Epithelial cell of esophagus (primary cell): ENCODE results near the gene DOCK4.
A peak's percentile ranks its signal among the peaks of the same experiment; 100 is the strongest.

Source experiments
- DNase-seq: peaks from one replicate; pipeline ENCODE4 v3.0.0; 2010; ENCODE audit warnings: low read depth
- H3K4me3 ChIP-seq: 2 replicates; pipeline ENCODE4 v1.5.1; 2011; ENCODE audit warnings: mild to moderate bottlenecking, low read length, control low read depth
- CTCF ChIP-seq: IDR thresholded peaks from 2 replicates; pipeline ENCODE4 v1.5.1; 2011; ENCODE audit warnings: low read depth, mild to moderate bottlenecking, low read length, control low read depth, inconsistent platforms; ENCODE audit not compliant: insufficient read depth; ENCODE audit errors: missing control alignments

DOCK4 gene

GRCh38 chr7:111841596-111842205 lies 364.5 kb downstream of the DOCK4 start:
- H3K4me3 ChIP-seq, result no peak overlapping the region
- no peak for TF ChIP-seq CTCF
- no peak for DNase-seq

- no peak for DNase-seq
Observed at GRCh38 chr7:111840528-111840927, 365.7 kb downstream of the DOCK4 start.

GRCh38 chr7:111839261-111839660 lies 366.9 kb downstream of the DOCK4 start:
- no peak for TF ChIP-seq CTCF
- DNase-seq, result no peak
- no peak overlapping the region for H3K4me3 ChIP-seq

More at GRCh38 chr7:111840528-111840927, 365.7 kb downstream of the DOCK4 start:
- no peak for TF ChIP-seq CTCF
- H3K4me3 ChIP-seq, result no peak overlapping the region

GRCh38 chr7:111836592-111836991 lies 369.6 kb downstream of the DOCK4 start:
- H3K4me3 ChIP-seq, result no peak overlapping the region
- no peak for TF ChIP-seq CTCF
- no peak for DNase-seq

- no peak overlapping the region for H3K4me3 ChIP-seq
- DNase-seq, result peak; percentile 78
- TF ChIP-seq CTCF, result no peak
Observed at GRCh38 chr7:111835066-111835465, 371.1 kb downstream of the DOCK4 start.

- no peak overlapping the region for H3K4me3 ChIP-seq
- TF ChIP-seq CTCF, result no peak
- no peak for DNase-seq
Observed at GRCh38 chr7:111834367-111834766, 371.8 kb downstream of the DOCK4 start.

- peak; percentile 45 for DNase-seq
- TF ChIP-seq CTCF, result no peak
Observed at GRCh38 chr7:111833466-111833865, 372.7 kb downstream of the DOCK4 start.

More at GRCh38 chr7:111833466-111833865, 372.7 kb downstream of the DOCK4 start:
- H3K4me3 ChIP-seq, result no peak overlapping the region
